Activated naive CD4-positive, alpha-beta T cell treated with anti-CD3 and anti-CD28 coated beads for 36 hours (primary cell): Measurements from ENCODE around the gene MEF2A. TPM values are rescaled to one million over a fixed set of nuclear protein-coding genes. Genes with fewer than 3 reads are reported as not detected.
A peak's percentile ranks its signal among the peaks of the same experiment; 100 is the strongest.

Source experiments
- CTCF ChIA-PET: fragments of 350-600 bp; sonication (Branson Sonifier 250); formaldehyde crosslinking; loops from one replicate; lab custom pipeline; 2021; ENCODE audit warnings: antibody characterized with exemption; lab: Charles Lee
- DNase-seq: peaks from one replicate; pipeline ENCODE4 v3.0.0-alpha.2; 2020
- H3K27ac Mint-ChIP-seq: one replicate; pipeline ENCODE4 v1.8.0; 2021; ENCODE audit warnings: mild to moderate bottlenecking, mixed read lengths
- H3K27me3 Mint-ChIP-seq: one replicate; pipeline ENCODE4 v1.8.0; 2021; ENCODE audit warnings: low read depth, mixed read lengths
- H3K36me3 Mint-ChIP-seq: one replicate; pipeline ENCODE4 v1.8.0; 2021; ENCODE audit warnings: low read depth, mixed read lengths
- H3K4me1 Mint-ChIP-seq: one replicate; pipeline ENCODE4 v1.8.0; 2021; ENCODE audit warnings: low read depth, mixed read lengths
- H3K4me3 Mint-ChIP-seq: one replicate; pipeline ENCODE4 v1.8.0; 2021; ENCODE audit warnings: mild to moderate bottlenecking, moderate library complexity, mixed read lengths
- H3K9me3 Mint-ChIP-seq: one replicate; pipeline ENCODE4 v1.8.0; 2021; ENCODE audit warnings: mixed read lengths
- intact Hi-C: fragments of 100-400 bp; cut with micrococcal nuclease; formaldehyde crosslinking; loops from one replicate; pipeline ENCODE4 v1.15.1; 2023
- total RNA-seq, 2 experiments: library from RNA; stranded (reverse); gene quantifications; one replicate each; pipeline ENCODE4 v1.2.3, GENCODE V29; 2021

Gene MEF2A
- total RNA-seq, 2 experiments from 2014 or later, result 15.3 to 15.5 TPM

DNA sequence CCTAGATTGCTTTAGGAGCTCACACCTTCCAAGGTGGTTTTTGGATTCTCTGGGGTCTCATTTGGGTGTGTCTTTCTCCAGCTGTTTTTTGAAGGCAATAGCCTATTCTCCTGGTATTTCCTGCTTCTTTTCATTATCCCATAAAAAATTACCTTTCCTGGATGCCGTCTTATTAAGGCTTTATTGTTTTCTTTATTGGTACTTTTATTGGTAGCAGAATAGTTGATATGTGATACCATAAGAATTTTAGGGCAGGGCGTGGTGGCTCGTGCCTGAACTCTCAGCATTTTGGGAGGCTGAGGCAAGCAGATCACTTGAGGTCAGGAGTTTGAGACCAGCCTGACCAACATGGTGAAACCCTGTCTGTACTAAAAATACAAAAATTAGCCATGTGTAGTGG lies 18.3 kb upstream of the MEF2A start:
- Mint-ChIP-seq H3K4me3 (no peak overlapping the region), H3K36me3 (no peaks in the 10 kb centered on the region), H3K27ac (no peak overlapping the region), H3K9me3 (no peaks in the 10 kb centered on the region), H3K4me1 (peaks cover 6% of the 10 kb centered on the region), H3K27me3 (no peaks in the 10 kb centered on the region)
- CTCF ChIA-PET, result no interaction called here
- no peak for DNase-seq
- intact Hi-C loops, result no loop called here

DNA sequence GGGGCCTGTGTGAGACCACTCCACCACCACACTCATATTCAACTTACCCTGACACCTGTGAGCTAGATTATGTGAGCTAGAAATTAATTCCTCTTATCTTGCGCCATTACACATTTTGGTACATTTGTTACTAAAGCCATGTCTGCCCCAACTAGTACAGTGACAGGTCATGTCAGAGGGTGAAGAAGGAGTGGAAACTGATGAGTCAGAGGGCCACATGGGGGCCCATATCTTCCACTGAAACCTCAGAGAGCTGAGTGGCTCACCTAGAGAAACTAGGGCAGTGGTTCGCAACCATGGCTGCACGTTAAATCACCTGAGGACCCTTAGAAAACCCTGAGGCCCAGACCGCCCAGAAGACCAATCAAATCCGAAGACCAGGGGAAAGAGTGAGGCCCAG lies 15.7 kb upstream of the MEF2A start:
- CTCF ChIA-PET, result interaction anchor here (1.2 to 1.4 kb wide), 3 partner anchors 13 to 278 kb away, joined by 3 to 4 read pairs (median 4); no protein-coding TSS in a partner anchor
- H3K9me3 Mint-ChIP-seq, result no peaks in the 10 kb centered on the region
- no peak overlapping the region for H3K27ac Mint-ChIP-seq
- DNase-seq, result peak; percentile 19
- H3K27me3 Mint-ChIP-seq, result no peaks in the 10 kb centered on the region
- peaks cover 6% of the 10 kb centered on the region for H3K4me1 Mint-ChIP-seq
- H3K36me3 Mint-ChIP-seq, result no peaks in the 10 kb centered on the region
- H3K4me3 Mint-ChIP-seq, result no peak overlapping the region
- intact Hi-C loops, result no loop called here

DNA sequence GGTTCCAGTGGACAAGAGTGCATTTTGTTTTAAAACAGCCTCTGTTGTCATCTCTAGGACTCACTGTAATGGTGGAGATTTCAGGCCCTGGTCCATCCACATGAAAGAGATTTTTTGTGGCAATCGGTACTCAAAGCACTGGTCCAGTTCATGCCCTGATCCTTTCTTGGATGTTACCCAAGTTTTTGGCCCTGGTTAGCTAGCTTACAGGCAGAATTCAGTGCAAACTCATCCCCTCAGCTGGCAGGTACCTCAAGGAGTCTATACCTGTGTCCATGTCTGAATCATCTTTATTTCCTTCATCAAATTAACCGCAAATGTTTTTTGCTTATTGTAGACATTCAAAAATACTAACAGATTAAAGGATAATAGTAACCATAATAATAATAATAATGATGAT lies 13.7 kb upstream of the MEF2A start:
- CTCF ChIA-PET, result no interaction called here
- no peaks in the 10 kb centered on the region for H3K36me3 Mint-ChIP-seq
- intact Hi-C loops, result no loop called here
- no peak overlapping the region for H3K4me3 Mint-ChIP-seq
- no peak for DNase-seq
- H3K27ac Mint-ChIP-seq, result no peak overlapping the region
- no peaks in the 10 kb centered on the region for H3K9me3 Mint-ChIP-seq
- H3K4me1 Mint-ChIP-seq, result peaks cover 6% of the 10 kb centered on the region
- no peaks in the 10 kb centered on the region for H3K27me3 Mint-ChIP-seq

DNA sequence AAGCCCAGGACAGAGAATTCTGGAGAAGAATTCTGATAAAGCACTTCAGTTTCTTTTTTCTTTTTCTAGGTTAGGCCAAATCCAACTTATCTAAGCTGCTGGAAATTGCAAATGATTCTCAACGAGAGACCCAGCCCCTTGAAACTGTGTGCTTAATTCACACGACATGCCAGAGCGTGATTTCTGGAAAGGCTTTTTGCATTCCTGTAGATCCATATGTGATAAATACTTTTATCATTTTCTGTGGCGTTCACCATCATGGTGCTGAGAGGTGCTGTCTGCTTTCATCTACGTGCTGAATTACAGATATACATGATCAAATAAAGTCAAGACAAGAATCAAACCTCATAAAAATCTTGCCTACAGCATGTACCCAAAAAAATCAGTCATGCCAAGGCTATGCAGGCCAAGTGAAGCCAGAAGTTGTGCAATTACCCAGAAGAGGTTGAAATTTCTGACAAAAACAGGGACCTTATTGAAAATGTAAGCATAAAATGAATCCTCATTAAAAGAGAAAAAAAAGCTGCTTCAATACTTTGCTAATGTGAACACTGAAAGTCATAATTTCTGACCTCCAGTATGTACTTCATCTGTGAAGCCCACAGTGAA lies 10.8 kb upstream of the MEF2A start:
- CTCF ChIA-PET, result no interaction called here
- H3K4me1 Mint-ChIP-seq, result peaks cover 4% of the 10 kb centered on the region
- no peaks in the 10 kb centered on the region for H3K9me3 Mint-ChIP-seq
- intact Hi-C loops, result no loop called here
- no peak overlapping the region for H3K4me3 Mint-ChIP-seq
- H3K36me3 Mint-ChIP-seq, result no peaks in the 10 kb centered on the region
- H3K27me3 Mint-ChIP-seq, result no peaks in the 10 kb centered on the region
- H3K27ac Mint-ChIP-seq, result no peak overlapping the region
- DNase-seq, result no peak

DNA sequence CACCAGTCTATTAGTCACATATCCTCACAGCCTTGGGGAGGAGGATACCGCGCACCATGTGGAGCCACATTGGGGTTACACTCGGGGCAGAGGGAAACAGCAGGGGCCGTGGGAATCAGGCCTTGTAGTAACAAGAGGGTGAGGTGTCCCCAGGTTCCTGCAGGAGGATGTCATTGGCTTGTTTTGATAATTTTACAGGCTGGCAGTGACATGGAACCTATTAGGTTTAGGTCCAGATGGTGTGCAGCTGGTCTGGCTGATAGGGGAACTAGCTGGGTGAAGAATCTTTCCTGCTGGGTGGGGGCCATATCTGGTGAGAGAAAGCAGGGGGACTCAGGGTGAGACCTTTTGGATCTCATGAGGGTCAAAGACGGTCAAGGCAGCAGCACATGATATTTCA lies 9.8 kb upstream of the MEF2A start:
- H3K27ac Mint-ChIP-seq, result no peak overlapping the region
- H3K27me3 Mint-ChIP-seq, result no peaks in the 10 kb centered on the region
- H3K36me3 Mint-ChIP-seq, result no peaks in the 10 kb centered on the region
- H3K4me3 Mint-ChIP-seq, result no peak overlapping the region
- H3K4me1 Mint-ChIP-seq, result no peaks in the 10 kb centered on the region
- CTCF ChIA-PET, result no interaction called here
- intact Hi-C loops, result no loop called here
- no peak for DNase-seq
- H3K9me3 Mint-ChIP-seq, result no peaks in the 10 kb centered on the region

DNA sequence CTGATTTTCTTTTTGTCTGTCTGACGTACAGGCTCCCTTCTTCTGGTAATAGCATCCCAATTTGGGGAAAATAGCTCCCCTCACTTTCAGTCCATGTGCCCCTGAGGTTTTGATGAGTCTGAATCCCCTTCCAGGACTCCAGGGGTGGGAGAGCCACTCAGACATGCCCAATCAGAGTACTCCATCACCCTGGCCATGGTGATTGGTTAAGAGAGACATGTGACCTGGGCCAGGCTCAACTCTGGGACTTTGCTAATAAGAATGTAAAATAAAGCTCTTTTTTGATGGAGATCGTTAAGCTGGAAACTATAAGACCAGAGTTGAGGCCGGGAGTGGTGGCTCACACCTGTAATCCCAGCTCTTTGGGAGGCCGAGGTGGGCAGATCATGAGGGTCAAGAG lies 9.2 kb upstream of the MEF2A start:
- CTCF ChIA-PET, result interaction anchor here (0.7 kb wide), 1 partner anchor 147 kb away, joined by 5 read pairs; no protein-coding TSS in a partner anchor
- no peak overlapping the region for H3K4me3 Mint-ChIP-seq
- H3K36me3 Mint-ChIP-seq, result no peaks in the 10 kb centered on the region
- intact Hi-C loops, result no loop called here
- no peaks in the 10 kb centered on the region for H3K27me3 Mint-ChIP-seq
- no peak for DNase-seq
- no peak overlapping the region for H3K27ac Mint-ChIP-seq
- H3K4me1 Mint-ChIP-seq, result no peaks in the 10 kb centered on the region
- H3K9me3 Mint-ChIP-seq, result no peaks in the 10 kb centered on the region

DNA sequence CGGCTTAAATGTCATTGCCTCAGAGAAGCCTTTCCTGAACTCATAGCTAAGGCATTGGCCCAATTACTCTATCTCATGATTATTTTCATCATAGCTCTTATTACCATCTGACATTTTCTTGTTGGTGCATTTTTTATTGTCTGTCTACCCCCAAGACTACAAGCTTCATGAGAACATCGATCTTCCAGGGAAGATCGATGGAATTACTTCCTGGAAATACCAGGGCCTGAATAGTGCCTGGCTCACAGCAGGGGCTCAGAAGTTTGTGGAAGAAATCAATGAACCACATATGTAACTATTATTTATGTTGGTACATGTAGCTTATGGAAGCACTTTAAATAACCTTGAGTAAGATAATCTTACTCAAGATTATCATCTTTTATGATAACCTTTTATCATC lies 7.7 kb upstream of the MEF2A start:
- CTCF ChIA-PET, result no interaction called here
- intact Hi-C loops, result no loop called here

DNA sequence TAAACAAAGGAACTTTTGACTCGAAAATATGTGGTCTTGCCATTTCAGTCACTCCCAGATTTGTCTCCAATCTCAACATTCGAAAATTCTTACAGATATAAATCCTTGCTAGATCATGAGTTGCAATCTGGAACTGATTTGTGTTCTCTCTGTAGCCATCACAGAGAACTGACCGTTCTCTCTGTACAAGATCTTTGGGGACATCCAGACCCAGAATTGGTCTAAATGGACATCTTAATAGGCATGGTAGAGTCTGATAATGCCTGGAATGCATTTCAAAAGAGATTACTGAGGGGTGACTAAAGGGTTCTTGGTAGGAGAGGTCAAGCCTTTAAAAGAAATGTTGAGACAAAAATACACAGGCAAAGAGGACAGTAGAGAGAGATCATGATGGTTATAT lies 7.2 kb upstream of the MEF2A start:
- H3K27me3 Mint-ChIP-seq, result no peaks in the 10 kb centered on the region
- H3K4me3 Mint-ChIP-seq, result no peak overlapping the region
- CTCF ChIA-PET, result no interaction called here
- H3K4me1 Mint-ChIP-seq, result peaks cover 6% of the 10 kb centered on the region
- H3K36me3 Mint-ChIP-seq, result no peaks in the 10 kb centered on the region
- intact Hi-C loops, result no loop called here
- no peak for DNase-seq
- H3K9me3 Mint-ChIP-seq, result no peaks in the 10 kb centered on the region
- H3K27ac Mint-ChIP-seq, result no peak overlapping the region

More for the DNA sequence above, 7.7 kb upstream of the MEF2A start:
- DNase-seq, result no peak
- Mint-ChIP-seq H3K27me3 (no peaks in the 10 kb centered on the region), H3K4me1 (peaks cover 6% of the 10 kb centered on the region), H3K36me3 (no peaks in the 10 kb centered on the region), H3K4me3 (no peak overlapping the region), H3K9me3 (no peaks in the 10 kb centered on the region), H3K27ac (no peak overlapping the region)

DNA sequence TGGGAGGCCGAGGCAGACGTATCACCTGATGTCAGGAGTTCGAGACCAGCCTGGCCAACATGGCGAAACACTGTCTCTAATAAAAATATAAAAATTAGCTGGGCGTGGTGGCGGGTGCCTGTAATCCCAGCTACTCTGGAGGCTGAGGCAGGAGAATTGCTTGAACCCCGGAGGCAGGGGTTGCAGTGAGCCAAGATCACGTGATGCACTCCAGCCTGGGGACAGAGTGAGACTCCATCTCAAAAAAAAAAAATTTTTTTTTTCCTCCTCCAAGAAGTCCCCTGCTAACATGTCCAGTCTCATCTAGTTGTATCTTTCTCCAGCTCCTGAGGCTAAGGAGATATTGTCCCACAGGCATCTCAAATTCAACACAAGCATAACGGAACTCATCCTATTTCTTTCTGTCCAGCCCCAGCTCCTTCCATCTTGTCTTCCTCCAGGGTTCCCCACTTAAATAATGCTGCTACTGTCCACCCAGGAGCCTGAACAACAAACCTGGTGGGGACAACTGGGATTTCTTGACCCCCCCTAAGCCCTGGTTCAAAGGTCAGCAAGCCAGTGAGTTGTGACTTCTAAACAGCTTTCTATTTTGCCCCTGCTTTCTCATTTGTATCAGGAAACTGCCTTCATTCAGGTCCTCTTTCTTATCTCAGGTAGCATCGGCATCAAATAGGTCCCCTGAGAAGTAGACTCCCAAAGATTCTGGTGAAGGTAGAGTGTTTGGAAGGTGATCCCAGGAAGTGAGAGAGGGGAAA lies 4.1 kb upstream of the MEF2A start:
- CTCF ChIA-PET, result interaction anchor here (1.0 to 1.9 kb wide), 2 partner anchors 143 to 289 kb away, joined by 3 to 8 read pairs; no protein-coding TSS in a partner anchor
- no peak for DNase-seq
- no peak overlapping the region for H3K27ac Mint-ChIP-seq
- H3K27me3 Mint-ChIP-seq, result no peaks in the 10 kb centered on the region
- no peaks in the 10 kb centered on the region for H3K9me3 Mint-ChIP-seq
- no peak overlapping the region for H3K4me3 Mint-ChIP-seq
- H3K36me3 Mint-ChIP-seq, result no peaks in the 10 kb centered on the region
- peaks cover 14% of the 10 kb centered on the region for H3K4me1 Mint-ChIP-seq
- intact Hi-C loops, result no loop called here

DNA sequence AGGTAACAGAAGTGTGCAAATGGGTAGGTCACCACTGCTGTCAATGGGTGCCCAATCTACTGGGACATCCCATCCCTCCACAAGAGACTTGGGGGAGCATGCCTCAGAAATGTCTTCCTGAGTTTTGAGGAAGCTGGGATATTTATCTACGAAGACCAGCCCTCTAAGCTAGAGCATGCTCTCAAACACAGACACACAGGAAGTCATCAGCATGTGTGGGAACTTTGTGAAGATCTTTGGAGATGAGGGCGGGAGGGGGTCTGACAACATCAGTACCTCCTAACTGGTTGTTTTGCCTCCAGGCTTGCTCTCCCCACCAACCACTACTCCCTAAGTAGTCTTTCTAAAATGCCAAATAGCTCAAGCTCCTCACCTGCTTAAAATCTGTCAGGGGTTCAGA lies 3.5 kb upstream of the MEF2A start:
- DNase-seq, result no peak
- Mint-ChIP-seq H3K4me3 (no peak overlapping the region), H3K27ac (no peak overlapping the region), H3K9me3 (no peaks in the 10 kb centered on the region), H3K27me3 (no peaks in the 10 kb centered on the region), H3K36me3 (no peaks in the 10 kb centered on the region), H3K4me1 (peaks cover 15% of the 10 kb centered on the region)
- intact Hi-C loops, result no loop called here
- CTCF ChIA-PET, result interaction anchor here (0.6 to 1.9 kb wide), 4 partner anchors 12 to 917 kb away, joined by 3 to 8 read pairs (median 4); no protein-coding TSS in a partner anchor

DNA sequence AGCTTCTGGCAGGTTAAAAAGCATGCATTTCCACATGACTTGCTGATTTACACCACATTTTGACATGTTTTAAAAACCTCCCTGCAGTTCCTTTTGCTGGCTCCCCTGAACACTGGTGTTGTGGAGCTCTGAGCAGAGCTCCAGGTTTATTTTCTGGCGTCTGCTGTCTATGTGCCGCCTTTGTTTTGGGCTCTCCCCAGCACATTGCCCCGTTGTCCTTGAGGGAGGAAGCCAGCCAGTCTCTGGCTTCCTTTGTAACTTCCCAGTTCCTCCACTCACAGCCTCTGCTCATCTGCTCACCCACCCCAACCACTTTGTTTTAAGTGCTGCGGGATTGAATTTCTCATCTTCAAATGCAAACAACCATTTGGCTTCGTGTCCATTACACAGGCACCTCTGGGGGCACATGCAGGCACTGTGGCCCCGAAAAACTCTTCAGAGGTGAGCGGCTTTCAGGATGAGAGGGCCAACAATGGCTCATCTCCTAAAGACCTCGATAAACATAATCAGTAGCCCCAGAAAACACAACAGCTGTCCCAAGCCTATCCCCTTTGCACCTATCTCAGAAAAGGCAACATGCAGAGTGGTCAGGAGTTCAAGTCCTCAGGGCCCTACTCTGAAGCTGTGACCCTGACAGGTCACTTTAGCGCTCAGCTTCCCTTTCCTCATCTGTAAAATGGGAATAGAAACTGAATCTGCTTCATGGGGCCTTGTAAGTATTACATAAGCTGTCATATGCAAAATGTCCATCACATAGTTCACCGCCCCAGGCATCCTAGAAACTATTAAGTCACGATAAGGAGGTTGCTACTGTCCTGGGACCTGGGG lies 1.3 kb upstream of the MEF2A start:
- H3K27me3 Mint-ChIP-seq, result no peaks in the 10 kb centered on the region
- no peaks in the 10 kb centered on the region for H3K36me3 Mint-ChIP-seq
- CTCF ChIA-PET, result interaction anchor here (0.9 to 2.0 kb wide), 2 partner anchors 140 to 284 kb away, joined by 4 to 6 read pairs; no protein-coding TSS in a partner anchor
- no peaks in the 10 kb centered on the region for H3K9me3 Mint-ChIP-seq
- peak overlapping the region; percentile 56 for H3K4me3 Mint-ChIP-seq
- peak overlapping the region; percentile 15 for H3K27ac Mint-ChIP-seq
- intact Hi-C loops, result loop anchor here (1.0 to 5.0 kb wide), 4 partner anchors 122 to 313 kb away; partner anchors contain the start of genes LRRC28 and LYSMD4
- no peak for DNase-seq
- H3K4me1 Mint-ChIP-seq, result peaks cover 24% of the 10 kb centered on the region

DNA sequence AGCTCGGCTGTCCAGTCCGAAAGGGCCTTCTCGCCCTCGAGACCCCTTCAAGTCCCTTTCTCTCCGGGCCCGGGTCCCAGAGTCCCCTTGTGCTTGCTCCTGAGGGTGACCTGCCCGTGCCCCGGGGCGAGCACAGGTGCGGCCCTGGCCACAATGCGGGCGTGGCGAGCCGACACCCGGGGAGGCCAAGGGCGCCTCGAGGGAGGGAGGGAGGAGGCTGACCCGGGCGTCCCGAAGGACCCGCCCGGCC lies 810 bp upstream of the MEF2A start:
- Mint-ChIP-seq H3K9me3 (no peaks in the 10 kb centered on the region), H3K4me3 (peak overlapping the region; percentile 56)

More for the DNA sequence above, 810 bp upstream of the MEF2A start:
- no peak for DNase-seq
- no peak overlapping the region for H3K27ac Mint-ChIP-seq
- intact Hi-C loops, result loop anchor here (1.0 to 5.0 kb wide), 4 partner anchors 123 to 314 kb away; partner anchors contain the start of genes LRRC28 and LYSMD4
- H3K27me3 Mint-ChIP-seq, result no peaks in the 10 kb centered on the region
- no peaks in the 10 kb centered on the region for H3K36me3 Mint-ChIP-seq
- peaks cover 24% of the 10 kb centered on the region for H3K4me1 Mint-ChIP-seq
- CTCF ChIA-PET, result interaction anchor here (2.0 kb wide), 1 partner anchor 139 kb away, joined by 6 read pairs; no protein-coding TSS in a partner anchor
